AG04449 (cell line): ENCODE data around the gene MAD1L1.

Source experiments
- CTCF ChIA-PET: fragments of 350-600 bp; formaldehyde crosslinking; extraction: SDS; loops from one replicate; lab custom pipeline; 2021; ENCODE audit warnings: antibody characterized with exemption; lab: Yijun Ruan, JAX
- POLR2A ChIA-PET: fragments of 400-600, 350-600 bp; formaldehyde crosslinking; extraction: SDS; loops from one replicate; lab custom pipeline; 2020; ENCODE audit warnings: antibody characterized with exemption, inconsistent platforms; lab: Yijun Ruan, JAX
- DNase-seq: peaks from one replicate; pipeline ENCODE4 v3.0.0-alpha.2; 2010; ENCODE audit warnings: low read depth, low spot score
- H3K4me3 ChIP-seq: 2 replicates; pipeline ENCODE4 v1.5.1; 2011; ENCODE audit warnings: low read depth, mild to moderate bottlenecking, control low read depth, low read length
- TF ChIP-seq, protein P1 (sequence below): IDR thresholded peaks from one replicate; pipeline ENCODE4 v1.5.1; 2011; ENCODE audit warnings: mild to moderate bottlenecking, moderate library complexity, low read length, control low read depth, inconsistent platforms; ENCODE audit not compliant: insufficient read depth; ENCODE audit errors: missing control alignments

Gene MAD1L1

DNA sequence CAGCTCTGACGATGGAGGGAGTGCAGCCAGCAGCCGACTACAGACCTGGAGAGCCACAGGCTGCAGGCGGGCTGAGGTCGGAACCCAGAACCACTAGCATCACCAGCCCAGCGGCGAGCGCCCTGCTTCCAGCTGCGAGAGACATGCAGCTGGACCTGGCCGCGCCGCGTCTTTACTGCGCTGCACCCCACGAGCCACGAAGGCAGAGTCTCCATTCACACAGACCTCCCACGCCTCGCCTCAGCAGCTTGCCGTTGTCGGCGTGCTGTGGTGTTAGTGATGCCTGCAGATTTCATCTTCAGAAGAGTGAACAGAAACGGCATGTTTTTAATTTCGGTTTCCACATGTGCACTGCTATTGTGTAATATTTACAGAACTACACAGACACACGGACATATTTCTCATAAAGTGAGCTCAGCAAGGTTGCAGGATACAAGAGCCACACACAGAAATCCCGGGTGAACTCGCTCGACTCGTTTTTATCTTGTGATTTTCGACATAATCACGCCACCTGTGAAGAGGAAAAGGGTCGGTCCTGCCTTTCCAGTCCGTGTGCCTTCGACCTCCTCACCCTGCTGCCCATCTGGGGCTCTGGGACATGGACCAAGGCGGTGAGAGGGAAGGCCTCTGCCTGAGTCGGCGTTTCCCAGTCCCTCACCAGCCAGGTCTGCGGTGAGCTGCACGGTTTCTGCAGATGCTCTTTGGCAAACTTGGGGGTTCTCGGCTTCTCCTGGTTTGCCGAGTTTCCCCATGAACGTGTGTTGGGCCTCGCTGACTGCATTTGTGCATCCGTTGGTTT lies 310.5 kb downstream of the MAD1L1 start:
- TF ChIP-seq, protein P1, sequence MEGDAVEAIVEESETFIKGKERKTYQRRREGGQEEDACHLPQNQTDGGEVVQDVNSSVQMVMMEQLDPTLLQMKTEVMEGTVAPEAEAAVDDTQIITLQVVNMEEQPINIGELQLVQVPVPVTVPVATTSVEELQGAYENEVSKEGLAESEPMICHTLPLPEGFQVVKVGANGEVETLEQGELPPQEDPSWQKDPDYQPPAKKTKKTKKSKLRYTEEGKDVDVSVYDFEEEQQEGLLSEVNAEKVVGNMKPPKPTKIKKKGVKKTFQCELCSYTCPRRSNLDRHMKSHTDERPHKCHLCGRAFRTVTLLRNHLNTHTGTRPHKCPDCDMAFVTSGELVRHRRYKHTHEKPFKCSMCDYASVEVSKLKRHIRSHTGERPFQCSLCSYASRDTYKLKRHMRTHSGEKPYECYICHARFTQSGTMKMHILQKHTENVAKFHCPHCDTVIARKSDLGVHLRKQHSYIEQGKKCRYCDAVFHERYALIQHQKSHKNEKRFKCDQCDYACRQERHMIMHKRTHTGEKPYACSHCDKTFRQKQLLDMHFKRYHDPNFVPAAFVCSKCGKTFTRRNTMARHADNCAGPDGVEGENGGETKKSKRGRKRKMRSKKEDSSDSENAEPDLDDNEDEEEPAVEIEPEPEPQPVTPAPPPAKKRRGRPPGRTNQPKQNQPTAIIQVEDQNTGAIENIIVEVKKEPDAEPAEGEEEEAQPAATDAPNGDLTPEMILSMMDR, result no peak
- POLR2A ChIA-PET, result interaction anchor here (1.0 kb wide), 1 partner anchor 10 kb away, joined by 3 read pairs; no protein-coding TSS in a partner anchor
- no peak for DNase-seq

DNA sequence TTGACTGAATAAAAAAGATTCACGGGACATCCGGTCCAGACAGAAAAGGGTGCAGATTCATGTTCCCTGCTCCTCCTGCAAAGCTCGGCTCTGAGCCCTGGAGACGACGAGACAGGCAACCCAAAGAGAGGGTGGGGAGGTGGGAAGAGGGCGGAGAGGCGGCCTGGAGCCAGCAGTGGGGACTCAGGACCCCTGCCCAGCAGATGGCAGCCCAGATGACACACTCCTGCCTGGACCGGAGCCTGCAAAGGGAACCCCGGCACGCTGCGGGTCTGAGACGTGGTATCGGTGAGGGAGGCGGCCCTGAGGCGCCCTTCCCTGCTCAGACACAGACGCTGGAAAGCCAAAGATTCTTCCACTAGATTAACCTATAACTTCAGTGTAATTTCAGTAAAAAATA lies 311.9 kb downstream of the MAD1L1 start:
- CTCF ChIA-PET, result no interaction called here
- TF ChIP-seq, protein P1, result no peak
- DNase-seq, result no peak
- POLR2A ChIA-PET, result no interaction called here
- no peak overlapping the region for H3K4me3 ChIP-seq

More for the DNA sequence above, 310.5 kb downstream of the MAD1L1 start:
- H3K4me3 ChIP-seq, result peak overlapping the region; percentile 36
- CTCF ChIA-PET, result interaction anchor here (0.6 to 3.3 kb wide), 12 partner anchors 10 to 343 kb away, joined by 3 to 22 read pairs (median 3); no protein-coding TSS in a partner anchor

DNA sequence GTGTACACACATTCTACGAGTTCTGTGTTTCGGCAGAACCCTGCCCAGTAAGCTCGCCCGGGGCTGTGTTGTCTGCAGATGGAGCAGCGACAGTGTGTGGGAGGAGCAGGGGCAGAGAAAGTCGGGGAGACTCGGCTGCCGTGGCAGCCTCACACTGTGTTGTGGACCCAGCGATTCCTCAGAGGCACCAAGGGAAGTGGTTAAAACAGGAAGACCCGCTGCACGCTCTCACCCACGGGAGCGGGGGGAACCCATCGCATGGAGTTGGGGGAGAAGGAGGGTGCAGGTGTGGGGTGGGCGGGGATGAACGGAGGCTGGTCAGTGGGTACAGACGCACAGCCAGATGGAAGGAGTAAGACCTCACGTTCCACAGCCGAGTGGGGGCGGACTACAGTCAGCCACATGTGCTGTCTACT lies 312.5 kb downstream of the MAD1L1 start:
- CTCF ChIA-PET, result no interaction called here
- TF ChIP-seq, protein P1, result no peak
- POLR2A ChIA-PET, result no interaction called here
- no peak for DNase-seq
- no peak overlapping the region for H3K4me3 ChIP-seq

DNA sequence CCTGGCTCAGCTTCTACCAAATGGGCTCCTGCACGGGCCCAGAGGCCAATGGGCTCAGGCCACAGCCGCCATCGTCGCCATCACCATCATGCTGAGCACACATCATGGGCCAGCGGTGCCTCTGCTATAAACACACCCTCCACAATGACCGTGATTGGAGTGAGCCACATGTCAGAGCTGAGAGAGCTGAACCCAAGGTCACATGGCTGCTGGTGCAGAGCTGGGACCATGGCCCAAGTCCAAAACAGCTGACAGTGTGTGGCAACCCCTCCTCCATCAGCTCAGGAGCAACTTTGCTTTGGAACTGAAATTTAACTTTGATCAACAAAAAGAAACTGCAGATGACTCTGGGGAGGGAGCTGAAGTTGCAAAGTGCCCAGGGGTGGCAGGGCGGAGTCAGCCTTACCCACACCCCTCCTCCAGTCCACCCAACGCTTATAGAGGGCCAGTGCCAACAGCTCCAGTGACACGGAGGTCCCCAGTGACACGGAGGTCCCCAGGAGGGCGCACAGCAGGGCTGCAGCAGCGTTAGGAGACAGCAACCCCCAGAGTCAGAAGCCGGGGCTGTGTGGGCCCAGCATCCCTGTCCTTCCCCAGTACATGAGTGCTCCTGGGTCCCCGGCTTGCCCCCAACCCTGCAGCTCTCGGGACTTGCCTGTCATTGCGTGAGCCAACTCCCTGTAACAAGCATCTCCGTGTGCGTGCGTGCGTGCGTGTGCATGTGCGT lies 313.0 kb downstream of the MAD1L1 start:
- H3K4me3 ChIP-seq, result no peak overlapping the region
- POLR2A ChIA-PET, result no interaction called here
- DNase-seq, result no peak
- TF ChIP-seq, protein P1, result no peak
- CTCF ChIA-PET, result interaction anchor here (0.9 kb wide), 1 partner anchor 428 kb away, joined by 3 read pairs; no protein-coding TSS in a partner anchor

DNA sequence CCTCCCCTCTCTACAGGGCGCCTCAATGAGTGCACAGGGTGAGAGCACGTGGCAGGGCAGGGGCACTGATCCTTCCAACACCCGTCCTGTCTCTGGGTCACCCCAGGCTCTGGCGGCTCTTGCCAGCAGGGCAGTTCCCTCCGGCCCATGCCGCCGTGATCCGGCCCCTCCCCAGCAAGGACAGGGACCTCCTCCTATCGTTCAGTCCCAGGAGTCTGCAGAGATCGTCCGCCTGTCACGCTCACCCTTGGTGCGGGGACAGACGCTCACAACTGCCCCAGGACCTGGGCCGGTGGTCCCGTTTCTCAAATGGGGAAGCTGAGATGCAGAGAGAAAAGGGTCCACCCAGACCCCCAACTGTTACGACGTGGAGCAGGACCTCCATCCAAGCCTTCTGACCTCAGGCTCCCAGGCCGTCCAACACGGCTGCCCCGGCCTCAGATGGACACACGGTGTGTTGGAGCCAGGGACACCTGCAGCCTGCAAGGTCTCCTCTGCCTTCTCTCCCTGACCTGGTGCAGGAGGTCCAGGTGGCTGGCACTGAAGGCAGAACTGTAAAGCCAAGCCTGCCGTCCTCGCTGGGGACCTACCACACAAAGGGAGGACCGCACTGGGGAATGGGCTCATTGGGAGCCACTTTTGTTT lies 313.7 kb downstream of the MAD1L1 start:
- TF ChIP-seq, protein P1, result no peak
- CTCF ChIA-PET, result interaction anchor here (0.9 kb wide), 1 partner anchor 429 kb away, joined by 3 read pairs; no protein-coding TSS in a partner anchor
- DNase-seq, result no peak
- no peak overlapping the region for H3K4me3 ChIP-seq
- POLR2A ChIA-PET, result no interaction called here
